ENCODE results near the gene KRTAP10-1.

KRTAP10-1 gene

DNA sequence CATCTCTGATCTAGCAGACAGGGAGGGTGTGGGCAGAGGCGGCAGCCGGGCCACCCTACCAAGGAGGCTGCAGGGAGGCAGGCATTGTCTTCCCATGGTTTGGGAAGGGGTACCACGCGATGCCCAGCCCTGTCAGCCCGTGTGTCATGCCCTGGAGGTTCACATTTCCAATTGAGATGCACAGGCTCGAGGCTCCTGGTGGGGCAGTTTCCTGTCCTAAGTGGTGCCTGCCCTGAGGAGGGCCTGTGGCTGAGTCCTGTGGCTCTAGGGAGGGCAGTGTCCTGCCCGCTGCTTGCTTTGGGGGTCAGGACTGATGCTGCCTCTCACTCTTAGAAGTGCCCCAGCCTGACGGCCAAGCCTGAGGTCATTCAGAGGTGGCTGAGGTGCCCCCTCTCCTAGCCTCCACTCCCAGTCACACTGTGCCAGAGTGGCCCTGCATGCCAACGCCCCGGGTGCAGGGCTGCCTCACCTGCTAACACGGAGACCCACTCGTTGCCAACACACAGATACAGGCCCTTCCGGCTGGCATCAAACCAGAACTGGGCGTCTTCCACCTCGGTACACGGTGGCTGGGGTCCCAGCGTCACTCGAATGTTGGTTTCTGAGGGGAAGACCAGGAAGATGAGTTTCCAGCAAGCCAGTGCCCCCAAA lies 11.9 kb downstream of the KRTAP10-1 start:
- no peak for DNase-seq (ENCODE audit: low read depth)

DNA sequence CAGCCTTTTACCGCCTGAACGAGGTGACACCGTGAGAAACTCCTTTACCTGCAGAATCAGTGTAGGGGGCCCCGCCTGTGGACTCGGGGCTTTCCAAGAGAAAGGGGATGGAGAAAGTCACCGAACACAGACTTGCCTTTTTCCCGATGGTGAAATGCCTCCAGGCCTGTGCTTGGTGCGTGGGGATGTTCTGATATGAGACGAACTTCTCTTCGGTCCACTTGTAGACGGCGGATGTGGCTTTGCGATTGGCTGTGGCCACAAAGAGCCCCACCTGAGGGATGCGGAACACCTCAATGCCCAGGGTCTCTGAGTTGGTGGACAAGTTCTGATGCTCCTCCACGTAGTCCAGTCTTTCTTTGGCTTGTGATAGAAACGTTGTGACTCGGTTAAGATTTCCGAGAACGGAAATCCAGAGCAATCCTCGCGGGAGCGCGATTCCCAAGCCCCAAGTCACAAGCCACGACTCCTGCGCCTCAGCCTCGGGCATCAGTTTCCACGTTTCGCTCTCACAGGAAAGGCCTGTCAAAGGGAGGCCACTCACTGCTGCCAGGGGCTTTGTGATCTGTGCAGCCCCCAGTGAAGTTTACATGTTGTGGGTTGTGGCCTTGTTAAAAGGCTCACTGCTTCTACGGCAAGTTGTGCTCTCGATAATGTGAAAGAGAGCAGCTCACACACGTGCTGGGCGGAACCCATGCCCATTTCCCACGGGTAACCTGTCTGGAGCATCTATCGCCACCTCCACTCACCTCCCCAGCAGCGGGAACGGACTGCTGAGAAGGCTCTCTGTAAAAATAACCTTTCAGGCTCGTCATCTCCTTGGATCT lies 12.6 kb downstream of the KRTAP10-1 start:
- no peak for DNase-seq (ENCODE audit: low read depth)

DNA sequence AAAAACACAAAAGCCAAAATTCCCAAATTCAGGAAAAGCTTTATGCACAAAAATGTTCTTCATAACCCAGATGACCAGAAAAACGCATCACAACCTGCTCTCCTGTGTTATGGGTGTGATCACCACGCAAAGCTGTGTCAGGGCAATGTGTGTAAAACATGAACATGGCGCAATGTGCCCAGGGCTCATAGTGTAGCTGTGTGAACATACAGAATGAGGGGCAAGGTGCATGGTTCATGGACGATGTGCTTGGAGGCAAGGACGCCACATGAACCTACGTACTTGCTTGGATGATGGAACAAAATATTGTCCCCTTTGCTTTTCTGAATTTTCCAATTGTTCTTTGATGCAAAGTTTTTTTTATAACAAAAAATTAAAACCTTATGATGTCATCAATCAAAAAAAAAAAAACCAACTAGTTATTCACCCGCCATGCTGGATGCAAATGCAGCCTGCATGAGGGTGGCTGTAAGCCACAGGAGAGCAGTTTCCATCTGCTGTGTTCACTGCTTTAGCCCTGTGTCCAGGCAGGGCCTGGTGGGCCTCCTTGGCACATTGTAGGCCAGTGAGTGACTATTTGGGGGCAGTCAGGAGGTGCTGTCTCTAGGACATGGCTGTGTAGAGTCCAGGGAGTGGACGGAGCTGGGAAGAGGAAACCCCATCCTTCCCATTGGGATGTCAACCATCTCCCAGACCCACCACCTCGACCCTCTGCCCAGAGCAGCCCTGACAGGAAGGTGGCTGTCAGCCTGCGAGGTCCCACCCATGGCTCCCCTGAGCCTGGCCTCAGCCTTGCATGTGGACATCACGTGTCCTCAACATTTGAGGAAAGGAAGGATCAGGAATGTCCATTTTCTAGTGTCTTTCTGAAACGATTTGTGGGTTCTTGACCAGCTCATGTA lies 13.6 kb downstream of the KRTAP10-1 start:
- no peak for DNase-seq (ENCODE audit: low read depth)

DNA sequence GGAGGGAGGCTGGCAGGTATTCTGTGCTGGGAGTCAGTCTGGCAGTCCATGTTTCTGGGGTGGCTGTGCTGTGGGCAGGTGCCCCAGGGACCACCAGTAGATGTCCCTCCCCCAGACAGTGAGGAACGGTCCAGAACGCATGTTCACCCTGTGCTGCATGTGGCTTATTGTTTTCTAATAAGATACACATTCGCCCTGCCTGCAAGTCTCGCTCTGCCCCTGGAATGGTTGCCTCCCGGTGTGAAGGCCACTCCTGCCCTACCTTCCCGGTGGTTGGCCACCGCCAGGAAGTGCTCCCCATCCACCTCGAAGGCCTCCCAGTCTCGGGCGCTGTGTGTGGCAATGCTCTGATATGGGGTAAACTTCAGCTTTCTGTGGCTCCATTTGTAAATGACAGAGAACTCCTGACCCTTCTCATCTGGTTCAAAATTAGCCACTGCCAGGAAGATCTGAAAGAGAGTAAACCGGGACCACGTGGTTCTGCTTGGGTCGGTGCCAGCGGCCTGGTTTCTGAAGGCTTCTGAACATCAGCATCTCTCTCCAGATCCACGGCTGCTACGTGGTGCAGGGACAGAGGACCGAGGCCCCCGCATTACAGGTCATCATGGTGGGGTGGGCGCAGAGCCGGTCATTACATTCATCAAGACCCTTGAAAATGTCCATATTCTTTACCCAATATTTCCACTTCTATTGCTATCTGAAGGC lies 14.5 kb downstream of the KRTAP10-1 start:
- no peak for DNase-seq (ENCODE audit: low read depth)

DNA sequence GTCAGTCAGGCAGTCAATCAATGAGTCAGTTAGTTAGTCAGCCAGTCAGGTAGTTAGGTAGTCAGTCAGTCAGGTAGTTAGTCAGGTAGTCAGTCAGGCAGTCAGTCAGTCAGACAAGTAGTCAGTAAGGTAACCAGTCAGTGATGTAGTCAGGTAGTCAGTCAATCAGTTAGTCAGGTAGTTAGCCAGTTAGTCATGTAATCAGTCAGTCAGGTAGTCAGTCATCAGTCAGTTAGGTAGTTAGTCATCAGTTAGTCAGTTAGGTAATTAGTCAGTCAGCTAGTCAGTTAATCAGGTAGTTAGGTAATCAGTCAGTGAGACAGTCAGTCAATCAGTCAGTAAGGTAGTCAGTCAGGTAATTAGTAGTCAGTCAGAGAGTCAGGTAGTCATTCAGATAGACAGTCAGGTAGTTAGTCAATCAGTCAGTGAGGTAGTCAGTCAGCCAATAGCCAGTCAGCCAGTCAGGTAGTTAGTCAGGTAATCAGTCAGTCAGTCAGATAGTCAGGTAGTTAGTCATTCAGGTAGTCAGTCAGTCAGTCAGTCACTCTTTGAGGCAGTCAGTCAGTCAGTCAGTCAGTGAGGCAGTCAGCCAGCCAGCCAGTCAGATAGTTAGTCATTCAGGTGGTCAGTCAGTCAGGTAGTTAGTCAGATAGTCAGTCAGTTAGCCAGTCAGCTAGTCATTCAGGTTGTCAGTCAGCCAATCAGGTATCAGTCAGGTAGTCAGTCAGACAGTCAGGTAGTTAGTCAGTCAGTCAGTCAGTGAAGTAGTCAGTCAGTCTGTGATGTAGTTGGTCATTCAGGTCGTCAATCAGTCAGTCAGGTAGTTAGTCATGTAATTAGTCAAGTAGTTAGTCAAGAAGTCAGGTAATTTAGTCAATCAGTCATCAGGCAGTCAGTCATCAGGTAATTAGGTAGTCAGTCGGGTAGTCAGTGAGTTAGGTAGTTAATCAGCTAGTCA lies 15.3 kb downstream of the KRTAP10-1 start:
- no peak for DNase-seq (ENCODE audit: low read depth)

DNA sequence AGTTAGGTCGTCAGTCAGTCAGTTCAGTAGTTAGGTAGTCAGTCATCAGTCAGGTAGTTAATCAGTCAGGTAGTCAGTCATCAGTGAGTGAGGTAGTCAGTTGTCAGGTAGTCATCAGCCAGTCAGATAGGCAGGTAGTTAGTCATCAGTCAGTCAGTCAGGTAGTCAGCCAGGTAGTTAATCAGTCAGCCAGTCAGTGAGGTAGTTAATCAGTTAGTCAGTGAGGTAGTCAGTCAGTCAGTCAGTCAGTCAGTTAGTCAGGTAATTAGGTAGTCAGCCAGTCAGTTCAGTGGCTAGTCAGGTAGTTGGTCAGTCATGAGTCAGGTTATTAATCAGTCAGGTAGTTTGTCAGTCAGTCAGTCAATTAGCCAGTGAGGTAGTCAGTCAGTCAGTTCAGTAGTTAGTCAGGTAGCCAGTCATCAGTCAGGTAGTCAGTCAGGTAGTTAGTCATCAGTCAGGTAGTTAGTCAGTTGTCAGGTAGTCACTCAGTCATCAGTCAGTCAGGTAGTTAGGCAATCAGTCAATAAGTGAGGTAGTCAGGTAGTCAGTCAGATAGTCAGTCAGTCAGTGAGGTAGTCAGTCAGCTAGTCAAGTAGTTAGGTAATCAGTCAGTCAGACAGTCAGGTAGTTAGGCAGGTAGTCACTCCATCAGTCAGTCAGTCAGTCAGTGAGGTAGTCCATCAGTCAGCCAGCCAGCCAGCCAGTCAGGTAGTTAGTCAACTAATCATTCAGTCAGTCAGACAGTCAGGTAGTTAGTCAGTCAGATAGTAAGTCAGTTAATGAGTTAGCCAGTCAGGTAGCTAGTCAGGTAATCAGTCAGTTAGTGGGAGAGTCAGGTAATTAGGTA lies 16.2 kb downstream of the KRTAP10-1 start:
- DNase-seq (ENCODE audit: low read depth): no peak

DNA sequence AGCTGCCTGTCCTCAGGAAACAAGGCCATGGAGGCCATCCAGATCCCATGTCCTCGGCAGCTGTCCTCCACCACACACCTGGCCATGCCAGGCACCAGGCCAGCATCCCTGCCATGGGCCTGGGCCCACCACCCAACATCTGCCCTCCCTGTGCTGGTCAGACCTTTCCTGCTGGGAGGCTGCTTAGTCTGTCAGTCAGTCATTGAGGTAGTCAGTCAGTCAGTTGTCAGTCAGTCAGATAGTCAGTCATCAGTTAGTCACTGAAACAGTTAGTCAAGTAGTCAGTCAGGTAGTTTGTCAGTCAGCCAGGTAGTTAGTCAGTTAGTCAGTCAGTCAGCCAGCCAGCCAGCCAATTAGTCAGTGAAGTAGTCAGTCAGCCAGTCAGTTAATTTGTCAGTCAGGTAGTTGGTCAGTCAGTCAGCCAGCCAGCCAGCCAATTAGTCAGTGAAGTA lies 17.2 kb downstream of the KRTAP10-1 start:
- no peak for DNase-seq (ENCODE audit: low read depth)

DNA sequence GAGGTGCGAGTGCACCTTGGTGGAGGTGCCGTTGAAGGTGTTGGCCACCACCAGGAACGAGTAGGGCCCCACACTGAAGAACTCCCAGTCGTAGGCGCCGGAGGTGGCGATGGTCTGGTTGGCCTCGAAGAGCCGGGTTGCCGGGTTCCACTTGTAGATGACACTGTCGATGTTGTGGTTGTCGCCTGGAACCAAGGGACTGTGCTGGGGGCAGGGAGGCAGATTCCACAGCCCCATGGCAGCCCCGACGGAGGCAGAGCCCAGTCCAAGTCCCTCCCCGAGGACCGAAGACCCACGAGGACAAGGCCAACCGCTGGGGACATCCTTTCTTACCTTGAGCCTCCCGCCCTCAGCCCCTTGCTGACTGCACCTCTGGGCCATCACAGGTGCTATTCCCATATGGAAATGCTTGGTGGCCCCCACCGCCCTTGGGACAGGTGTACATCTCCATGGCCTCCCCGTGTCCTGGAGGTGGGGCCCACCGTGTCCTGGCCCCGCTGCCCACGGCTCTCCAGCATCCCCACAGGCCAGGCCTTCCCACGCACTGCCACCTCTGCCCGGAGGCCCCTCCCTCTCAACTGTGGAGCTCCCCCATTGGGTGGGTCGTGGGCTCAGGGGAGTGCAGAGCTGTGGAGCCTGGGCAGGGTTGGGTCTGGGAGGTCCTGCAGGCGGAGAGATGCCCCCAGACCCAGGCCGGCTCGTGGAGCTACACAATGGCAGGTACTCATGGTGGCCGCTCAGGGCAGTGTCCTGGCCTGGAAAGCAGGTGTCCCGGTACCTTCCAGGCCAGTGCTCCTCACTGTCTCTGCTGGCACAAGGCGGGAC lies 17.9 kb downstream of the KRTAP10-1 start:
- DNase-seq (ENCODE audit: low read depth): no peak

DNA sequence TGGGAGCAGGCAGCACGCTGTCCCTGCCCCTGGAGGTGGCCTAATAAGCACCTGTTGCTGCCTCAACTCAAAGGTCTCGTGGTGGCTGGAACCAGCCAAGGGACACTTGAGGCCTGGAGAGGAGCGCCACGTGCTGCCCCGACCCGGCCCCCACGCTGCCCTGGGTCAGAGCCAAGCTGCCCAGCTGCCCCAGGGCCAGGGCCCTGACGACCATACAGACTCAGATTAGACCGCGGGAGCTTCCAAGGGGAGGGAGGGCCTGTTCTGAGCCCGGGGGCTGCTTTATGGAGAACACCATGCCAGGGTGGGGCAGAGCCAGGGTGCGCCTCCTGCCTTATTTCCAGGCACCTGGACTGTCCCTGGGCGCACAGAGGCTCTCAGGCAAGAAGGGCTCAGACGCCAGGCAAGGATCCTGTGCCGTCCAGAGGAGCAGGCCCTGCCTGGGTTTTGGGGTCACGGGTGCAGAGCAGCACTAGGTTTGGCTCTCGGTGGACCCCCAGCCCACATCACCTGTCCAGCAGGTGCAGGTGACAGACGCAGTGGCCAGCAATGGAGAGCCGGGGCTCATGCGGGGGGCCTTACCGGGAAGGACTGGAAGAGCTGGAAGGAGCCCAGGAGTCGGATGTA lies 18.6 kb downstream of the KRTAP10-1 start:
- no peak for DNase-seq (ENCODE audit: low read depth)

DNA sequence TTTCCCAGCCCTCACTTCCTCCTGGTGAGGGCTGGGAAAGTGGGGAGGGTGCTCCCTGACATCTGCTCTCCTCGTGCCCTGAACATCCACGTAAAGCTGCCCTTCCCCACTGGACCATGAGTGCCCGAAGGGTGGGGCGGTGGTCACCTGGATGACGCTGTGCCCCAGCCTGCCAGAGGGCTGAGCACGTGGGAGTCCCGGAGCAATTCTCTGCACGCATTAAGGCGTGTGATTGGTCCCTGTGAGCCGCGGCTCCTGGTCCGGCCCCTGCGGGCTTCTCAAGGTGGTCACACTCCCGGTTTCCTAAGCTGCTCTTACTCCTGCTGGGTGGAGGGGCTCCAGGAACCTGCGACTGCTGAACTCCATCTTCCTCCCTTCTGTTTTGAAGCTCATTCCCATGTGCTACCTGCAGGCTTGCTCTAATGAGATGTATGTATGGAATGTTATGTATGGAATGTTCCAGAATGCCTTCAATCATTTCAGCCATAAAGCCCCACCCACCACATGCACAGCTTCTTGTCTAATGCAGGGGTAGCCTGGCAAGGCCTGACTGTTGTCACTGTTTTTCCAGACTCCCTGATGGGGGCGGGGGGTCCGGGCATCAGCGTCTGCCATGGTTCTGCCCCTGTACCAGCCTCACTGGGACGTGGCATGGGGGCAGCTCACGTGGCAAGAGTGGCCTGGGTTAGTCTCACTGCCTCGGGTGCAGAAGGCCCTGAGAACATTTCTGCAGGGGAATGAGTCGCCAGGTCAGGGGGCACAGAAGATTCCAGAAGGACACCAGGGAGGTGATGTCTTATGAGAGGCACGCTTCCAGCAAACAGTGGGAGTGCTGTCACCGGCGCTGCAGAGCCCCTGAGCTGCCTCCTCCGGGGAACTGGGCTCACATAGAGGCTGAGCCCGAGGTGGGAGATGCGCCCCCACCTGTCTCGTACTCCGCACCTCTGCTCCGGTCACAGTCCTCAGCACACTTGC lies 19.4 kb downstream of the KRTAP10-1 start:
- DNase-seq (ENCODE audit: low read depth): no peak

DNA sequence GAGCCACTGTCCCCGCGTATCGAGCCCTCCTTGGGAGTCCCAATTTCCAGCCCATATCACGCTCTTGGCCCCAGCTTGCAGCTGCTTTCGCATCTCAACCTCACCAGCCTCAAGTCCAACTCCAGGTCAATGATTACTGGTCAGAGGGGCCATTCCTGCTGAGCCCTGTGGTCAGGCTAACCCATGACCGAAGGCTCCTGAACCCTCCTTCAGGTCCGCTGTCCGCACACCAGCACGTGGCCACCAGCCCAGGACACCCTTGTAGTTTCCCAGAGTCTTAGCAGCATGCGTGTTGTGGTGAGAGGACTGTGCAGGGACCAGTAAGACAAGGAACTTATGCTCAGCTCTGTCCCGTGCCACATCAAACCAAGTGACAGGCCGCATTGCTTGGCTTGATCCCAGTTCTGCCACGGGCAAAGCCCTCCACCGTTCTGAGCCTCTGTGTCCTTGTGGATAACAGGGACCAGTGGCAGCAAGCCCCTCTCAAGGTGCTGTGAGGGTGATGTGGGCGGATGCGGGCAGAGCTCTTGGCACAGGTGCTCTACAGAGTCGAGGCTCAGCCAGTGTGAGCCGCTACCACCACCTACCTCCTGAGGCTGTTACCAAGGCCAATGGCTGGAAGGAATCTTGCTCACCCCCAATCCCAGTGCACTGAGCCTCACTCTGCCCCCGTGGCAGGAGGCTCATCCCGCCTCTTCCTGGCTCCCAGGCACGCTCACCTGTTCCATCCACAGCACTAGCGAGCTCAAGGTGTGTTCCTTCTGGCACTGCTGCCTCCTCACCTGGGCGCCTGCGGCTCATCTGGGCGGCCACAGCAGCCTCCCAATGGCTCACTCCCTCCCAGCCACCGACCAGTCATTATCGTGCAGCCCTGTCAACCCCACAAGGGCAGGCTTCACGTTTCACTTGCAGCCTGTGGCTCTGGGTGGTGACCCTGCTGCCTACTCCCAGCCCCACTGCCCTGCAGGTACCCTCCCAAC lies 20.4 kb downstream of the KRTAP10-1 start:
- DNase-seq (ENCODE audit: low read depth): no peak

DNA sequence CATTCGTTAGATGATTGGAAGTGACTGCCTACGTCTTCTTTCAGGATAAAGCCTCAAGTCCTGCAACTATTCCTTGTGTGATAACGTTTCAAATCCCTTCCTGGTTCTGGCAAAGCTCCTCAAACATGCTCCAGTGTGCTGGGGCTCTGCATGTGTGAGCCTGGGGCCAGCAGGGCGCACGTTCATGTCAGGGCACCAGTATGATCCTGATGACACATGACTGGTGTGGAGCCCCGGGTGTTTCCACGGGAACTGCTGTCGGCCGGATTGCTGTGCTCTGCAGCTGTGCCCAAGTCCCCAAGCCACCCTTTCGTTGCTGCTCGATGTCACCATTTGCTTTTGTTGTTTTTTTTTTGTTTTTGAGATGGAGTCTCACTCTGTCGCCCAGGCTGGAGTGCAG lies 21.3 kb downstream of the KRTAP10-1 start:
- DNase-seq (ENCODE audit: low read depth): no peak

DNA sequence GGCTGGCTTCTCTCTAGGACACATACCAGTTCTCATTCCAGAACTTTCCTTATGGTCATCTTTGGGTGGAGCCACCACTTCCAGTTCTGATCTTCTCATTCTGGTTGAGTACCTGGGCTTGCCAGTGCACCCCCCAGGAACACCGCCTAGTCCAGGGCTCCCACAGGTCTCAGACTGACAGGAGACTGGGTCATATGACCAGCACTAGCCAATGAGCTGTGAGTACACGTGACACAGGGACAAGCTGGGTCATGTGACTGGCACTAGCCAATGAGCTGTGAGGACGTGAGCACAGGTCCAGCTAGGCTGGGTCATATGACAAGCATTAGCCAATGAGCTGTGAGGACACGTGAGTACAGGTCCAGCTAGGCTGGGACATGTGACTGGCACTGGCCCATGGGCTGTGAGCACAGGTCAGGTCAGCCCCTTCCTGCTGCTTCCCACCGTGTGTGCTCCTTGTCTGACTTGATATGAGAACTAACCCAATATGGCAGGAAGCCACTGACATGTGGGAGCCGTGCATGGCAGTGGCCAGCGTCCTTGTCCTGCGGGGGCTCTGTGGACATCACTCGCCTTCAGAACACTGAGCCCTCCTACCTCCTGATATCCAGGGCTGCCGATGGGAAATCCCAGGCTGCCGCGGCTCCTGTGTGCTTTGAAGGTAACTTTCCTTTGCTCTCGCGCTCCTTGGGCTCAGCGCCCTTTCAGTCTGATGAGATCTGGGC lies 22.7 kb downstream of the KRTAP10-1 start:
- no peak for DNase-seq (ENCODE audit: low read depth)

DNA sequence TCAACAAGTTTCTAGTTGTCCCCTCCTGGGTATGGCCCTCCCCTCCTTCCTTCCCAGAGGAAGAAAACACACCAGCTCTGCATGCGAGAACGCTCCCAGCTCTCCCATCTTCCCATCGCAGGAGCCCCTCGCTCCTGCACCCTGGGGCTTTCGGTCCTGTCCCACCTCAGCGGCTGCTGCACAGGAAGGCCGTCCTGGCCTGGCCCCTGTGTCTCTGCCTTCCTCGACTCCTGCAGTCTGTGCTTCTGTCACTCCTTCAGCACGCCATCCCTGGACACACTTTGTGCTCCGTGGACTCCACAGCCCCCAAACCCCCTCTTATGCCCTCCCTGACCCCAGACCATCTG lies 23.2 kb downstream of the KRTAP10-1 start:
- DNase-seq (ENCODE audit: low read depth): no peak

DNA sequence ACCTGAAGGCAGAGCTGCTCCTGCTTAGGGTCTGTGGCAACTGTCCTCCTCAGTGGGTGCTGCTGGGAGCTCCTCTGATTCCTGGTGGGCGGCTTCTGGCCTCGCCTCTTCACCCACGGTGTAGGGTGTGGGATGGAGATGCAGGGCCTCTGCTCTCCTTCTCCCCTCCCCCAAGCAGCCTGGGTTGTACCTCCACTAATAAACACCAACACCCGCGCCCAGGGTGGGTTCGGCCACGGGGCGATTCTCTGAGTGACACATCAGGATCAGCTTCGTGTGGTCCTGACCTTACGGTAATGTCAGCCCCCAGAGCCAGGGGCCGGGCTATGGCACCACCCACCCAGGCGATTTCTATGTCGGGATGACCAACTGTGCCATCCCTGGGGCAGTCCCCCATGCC lies 23.7 kb downstream of the KRTAP10-1 start:
- DNase-seq (ENCODE audit: low read depth): no peak

Data from fibroblast of gingiva (primary cell).